Measurements from ENCODE around the gene GTPBP6.

GRCh38 chrX:351736-352135 lies 33.1 kb upstream of the GTPBP6 start:
- no peak for TF ChIP-seq EZH2 (IDR thresholded peaks at IDR 0.05; ENCODE audit: borderline replicate concordance, low read depth, low read length, severe bottlenecking)
- TF ChIP-seq CTCF (IDR thresholded peaks at IDR 0.05; ENCODE audit: extremely low read depth in 1 of 2, insufficient read depth in 1 of 2, low read depth in 1 of 2, low read length in 2 of 2) = no peak
- no peak for TF ChIP-seq MAX (IDR thresholded peaks at IDR 0.05; ENCODE audit: insufficient read depth, insufficient read length)
- no peak for TF ChIP-seq POLR2A (IDR thresholded peaks at IDR 0.05; ENCODE audit: low read depth, low read length)
- no peak for TF ChIP-seq POLR2AphosphoS5 (IDR thresholded peaks at IDR 0.05; ENCODE audit: insufficient read depth, low read depth, low read length)
- no peak for TF ChIP-seq GATA2 (IDR thresholded peaks at IDR 0.05; ENCODE audit: insufficient read depth, insufficient read length, low read depth, low read length)
- no peak for TF ChIP-seq MYC (IDR thresholded peaks at IDR 0.05; ENCODE audit: low read depth, low read length)
- TF ChIP-seq JUN (IDR thresholded peaks at IDR 0.05; ENCODE audit: borderline replicate concordance, insufficient read depth, insufficient read length, low read depth) = no peak
- TF ChIP-seq FOS (IDR thresholded peaks at IDR 0.05; ENCODE audit: borderline replicate concordance, insufficient read depth, low read length) = no peak
